Keratinocyte (primary cell): Measurements from ENCODE around the gene SCN4A. TPM values are rescaled to one million over a fixed set of nuclear protein-coding genes. Genes with fewer than 3 reads are reported as not detected.

Experiments used
- DNase-seq: peaks from one replicate; pipeline ENCODE4 v3.0.0-alpha.2; 2011; ENCODE audit warnings: low read depth, missing footprints, low spot score
- FAIRE-seq: peaks from 2 replicates; lab custom pipeline; 2011; peaks lifted over from hg19 to GRCh38; lab: Jason Lieb, UNC
- H2AFZ ChIP-seq: 2 replicates; pipeline ENCODE4 v1.6.0; 2012; ENCODE audit warnings: low read length, control low read depth, inconsistent platforms; ENCODE audit not compliant: control insufficient read depth
- H3K27ac ChIP-seq: 2 replicates; pipeline ENCODE4 v1.5.1; 2011; ENCODE audit warnings: low read length; ENCODE audit not compliant: control insufficient read depth, insufficient read depth
- H3K27me3 ChIP-seq: 3 replicates; pipeline ENCODE4 v1.6.0; 2011; ENCODE audit warnings: low read length; ENCODE audit not compliant: control insufficient read depth, insufficient read depth; ENCODE audit errors: extremely low read depth
- H3K36me3 ChIP-seq, 2 experiments: 2 replicates in 1 of 2; 3 replicates in 1 of 2; pipeline ENCODE4 v1.5.1; 2011; ENCODE audit warnings: low read length in 2 of 2, mild to moderate bottlenecking in 1 of 2; ENCODE audit not compliant: control insufficient read depth in 2 of 2, insufficient read depth in 2 of 2; ENCODE audit errors: extremely low read depth in 1 of 2
- H3K4me1 ChIP-seq: 3 replicates; pipeline ENCODE4 v1.5.1; 2011; ENCODE audit warnings: low read length; ENCODE audit not compliant: control insufficient read depth, insufficient read depth; ENCODE audit errors: extremely low read depth
- H3K4me2 ChIP-seq: 3 replicates; pipeline ENCODE4 v1.6.0; 2011; ENCODE audit warnings: low read depth, low read length; ENCODE audit not compliant: control insufficient read depth, insufficient read depth; ENCODE audit errors: extremely low read depth
- H3K4me3 ChIP-seq, 3 experiments: fragments of 200-600 bp in 1 of 3; sonication (generic) in 1 of 3; 2 replicates in 2 of 3; 3 replicates in 1 of 3; pipeline ENCODE4 v1.5.1; 2011 to 2016; ENCODE audit warnings: low read length in 3 of 3, mild to moderate bottlenecking in 3 of 3, control low read depth in 2 of 3, inconsistent platforms in 1 of 3, low read depth in 1 of 3, mixed read lengths in 1 of 3, mixed run types in 1 of 3, moderate library complexity in 1 of 3; ENCODE audit not compliant: control insufficient read depth in 2 of 3, insufficient read depth in 2 of 3; ENCODE audit errors: extremely low read depth in 1 of 3
- H3K79me2 ChIP-seq: 2 replicates; pipeline ENCODE4 v1.6.0; 2012; ENCODE audit warnings: low read length; ENCODE audit not compliant: control insufficient read depth, insufficient read depth
- H3K9ac ChIP-seq: 3 replicates; pipeline ENCODE4 v1.6.0; 2011; ENCODE audit warnings: low read length; ENCODE audit not compliant: control insufficient read depth, insufficient read depth; ENCODE audit errors: extremely low read depth
- H3K9me1 ChIP-seq: 3 replicates; pipeline ENCODE4 v1.6.0; 2011; ENCODE audit warnings: low read length; ENCODE audit not compliant: control insufficient read depth, insufficient read depth; ENCODE audit errors: extremely low read depth
- H3K9me3 ChIP-seq: 2 replicates; pipeline ENCODE4 v1.5.1; 2012; ENCODE audit warnings: low read depth, low read length; ENCODE audit not compliant: control insufficient read depth
- H4K20me1 ChIP-seq: 3 replicates; pipeline ENCODE4 v1.6.0; 2011; ENCODE audit warnings: low read length; ENCODE audit not compliant: control insufficient read depth, insufficient read depth; ENCODE audit errors: extremely low read depth
- dilution Hi-C: fragments of 300-500 bp; cut with MboI; formaldehyde crosslinking; loops from one replicate; pipeline ENCODE4 v1.7.0; 2020; ENCODE audit warnings: low sequenced_read_pairs; ENCODE audit not compliant: extremely low pct_ligation_motif_present
- polyA plus RNA-seq, 5 experiments: library from polyadenylated mRNA; depleted of rRNA in 3 of 5; stranded (reverse) in 3 of 5; stranded (forward) in 1 of 5; unstranded in 1 of 5; fragments of >200 nt; gene quantifications; 1 replicate in 1 of 5; 2 replicates in 3 of 5; 3 replicates in 1 of 5; pipeline versions ENCODE4 v1.2.1 to v1.2.3, GENCODE V29; 2011 to 2012; ENCODE audit warnings: missing spikeins in 2 of 5, low read depth in 1 of 5, low replicate concordance in 1 of 5
- TF ChIP-seq, protein P1 (sequence below), 3 experiments: IDR thresholded peaks in 1 of 3; conservative IDR thresholded peaks in 1 of 3; optimal IDR thresholded peaks in 1 of 3; 2 replicates in 2 of 3; 3 replicates in 1 of 3; pipeline versions ENCODE3 to v1.5.1; 2011; ENCODE audit warnings: low read length in 3 of 3, mild to moderate bottlenecking in 3 of 3, moderate library complexity in 2 of 3, control low read depth in 1 of 3, inconsistent platforms in 1 of 3; ENCODE audit not compliant: insufficient read depth in 2 of 3; ENCODE audit errors: extremely low read depth in 1 of 3

The SCN4A gene
- polyA plus RNA-seq, 1 donor (not counting 4 experiments of a cell fraction or from before 2014, with no cell fraction given) = not detected

DNA sequence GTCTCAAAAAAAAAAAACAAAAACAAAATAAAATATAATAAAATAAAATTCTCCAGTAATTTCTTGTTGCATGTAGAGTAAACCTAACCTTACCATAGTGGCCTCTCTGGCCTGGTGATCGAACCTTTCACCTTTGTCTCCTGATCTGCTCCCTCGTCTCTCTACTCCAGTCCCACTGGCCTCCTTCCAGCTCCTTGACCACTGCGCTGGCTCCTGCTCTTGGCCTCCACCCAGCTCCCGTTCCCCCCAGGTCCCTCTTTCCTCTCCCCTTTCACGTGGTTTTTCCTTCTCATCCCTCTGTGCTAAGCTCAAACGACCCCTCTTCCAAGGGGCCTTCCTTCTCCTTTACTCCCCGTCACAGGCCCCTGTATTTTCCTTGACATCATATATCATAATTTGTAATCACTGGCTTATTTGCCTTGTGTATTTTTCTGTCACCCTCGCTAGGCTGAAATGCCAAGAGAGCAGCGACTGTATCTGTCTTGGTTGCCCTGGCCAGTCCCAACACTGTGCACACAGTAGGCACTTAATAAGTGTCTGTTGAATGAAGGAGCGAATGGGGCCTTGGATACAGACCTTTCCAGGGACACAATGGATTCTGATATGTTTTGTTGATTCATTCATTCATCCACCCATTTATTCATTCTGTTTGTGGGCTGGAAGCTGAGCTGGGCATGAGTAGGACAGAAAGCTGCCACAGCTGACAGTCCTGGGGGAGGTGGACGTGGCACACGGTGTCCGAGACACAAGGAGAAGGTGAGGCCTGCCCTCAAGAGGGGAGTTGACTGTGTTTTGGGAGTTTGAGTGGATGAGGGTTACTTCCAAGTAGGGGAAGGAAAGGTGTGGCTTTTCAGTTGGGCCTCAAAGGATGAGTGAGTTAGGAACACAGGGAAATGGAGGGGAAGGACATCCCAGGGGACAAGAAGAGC, 5.8 kb upstream of the SCN4A start:
- Histone ChIP-seq H3K4me1 (peaks cover 16% of the 10 kb centered on the region), H3K27me3 (peaks cover 3% of the 10 kb centered on the region), H3K9me3 (no peaks in the 10 kb centered on the region), H3K9ac (no peak overlapping the region), H3K4me2 (no peak overlapping the region), H3K36me3 (no peaks in the 10 kb centered on the region), H3K4me3 (no peak overlapping the region), H4K20me1 (no peaks in the 10 kb centered on the region), H2AFZ (no peak overlapping the region), H3K9me1 (peaks cover 3% of the 10 kb centered on the region), H3K79me2 (no peaks in the 10 kb centered on the region), H3K27ac (no peak overlapping the region)
- TF ChIP-seq, protein P1, sequence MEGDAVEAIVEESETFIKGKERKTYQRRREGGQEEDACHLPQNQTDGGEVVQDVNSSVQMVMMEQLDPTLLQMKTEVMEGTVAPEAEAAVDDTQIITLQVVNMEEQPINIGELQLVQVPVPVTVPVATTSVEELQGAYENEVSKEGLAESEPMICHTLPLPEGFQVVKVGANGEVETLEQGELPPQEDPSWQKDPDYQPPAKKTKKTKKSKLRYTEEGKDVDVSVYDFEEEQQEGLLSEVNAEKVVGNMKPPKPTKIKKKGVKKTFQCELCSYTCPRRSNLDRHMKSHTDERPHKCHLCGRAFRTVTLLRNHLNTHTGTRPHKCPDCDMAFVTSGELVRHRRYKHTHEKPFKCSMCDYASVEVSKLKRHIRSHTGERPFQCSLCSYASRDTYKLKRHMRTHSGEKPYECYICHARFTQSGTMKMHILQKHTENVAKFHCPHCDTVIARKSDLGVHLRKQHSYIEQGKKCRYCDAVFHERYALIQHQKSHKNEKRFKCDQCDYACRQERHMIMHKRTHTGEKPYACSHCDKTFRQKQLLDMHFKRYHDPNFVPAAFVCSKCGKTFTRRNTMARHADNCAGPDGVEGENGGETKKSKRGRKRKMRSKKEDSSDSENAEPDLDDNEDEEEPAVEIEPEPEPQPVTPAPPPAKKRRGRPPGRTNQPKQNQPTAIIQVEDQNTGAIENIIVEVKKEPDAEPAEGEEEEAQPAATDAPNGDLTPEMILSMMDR (optimal IDR thresholded peaks at IDR 0.05 in 1 of 3, IDR thresholded peaks at IDR 0.05 in 1 of 3, conservative IDR thresholded peaks at IDR 0.05 in 1 of 3; ENCODE audit: extremely low read depth in 1 of 3, insufficient read depth in 2 of 3, low read length in 3 of 3) = no peak
- FAIRE-seq (no peak), DNase-seq (no peak)
- dilution Hi-C loops = no loop called here

DNA sequence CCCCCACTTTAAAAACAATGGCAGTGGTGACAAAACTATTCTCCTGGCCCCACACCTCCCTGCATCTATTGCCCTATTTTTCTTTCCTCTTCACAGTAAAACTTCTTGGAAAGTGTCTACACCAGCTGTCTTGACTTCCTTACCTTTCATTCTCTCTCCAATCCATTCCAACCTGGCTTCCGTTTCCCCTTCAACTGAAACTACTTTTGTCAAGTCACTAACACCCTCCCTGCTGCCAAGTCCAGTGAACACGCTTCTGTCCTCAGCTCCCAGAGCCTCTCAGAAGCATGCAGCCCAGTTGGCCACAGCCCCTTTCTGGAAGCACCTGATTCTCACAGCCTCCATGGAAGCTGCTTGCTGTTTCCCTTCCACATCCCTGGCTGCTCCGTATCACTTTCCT, 4.0 kb upstream of the SCN4A start:
- dilution Hi-C loops = no loop called here
- no peak overlapping the region for H3K9ac ChIP-seq
- H3K27ac ChIP-seq = no peak overlapping the region
- peaks cover 19% of the 10 kb centered on the region for H3K4me1 ChIP-seq
- H4K20me1 ChIP-seq = no peaks in the 10 kb centered on the region
- H3K4me2 ChIP-seq = no peak overlapping the region
- no peak for DNase-seq
- TF ChIP-seq, protein P1 (optimal IDR thresholded peaks at IDR 0.05 in 1 of 3, IDR thresholded peaks at IDR 0.05 in 1 of 3, conservative IDR thresholded peaks at IDR 0.05 in 1 of 3; ENCODE audit: extremely low read depth in 1 of 3, insufficient read depth in 2 of 3, low read length in 3 of 3) = no peak
- peaks cover 3% of the 10 kb centered on the region for H3K9me1 ChIP-seq
- FAIRE-seq = no peak
- no peaks in the 10 kb centered on the region for H3K36me3 ChIP-seq
- H3K79me2 ChIP-seq = no peaks in the 10 kb centered on the region
- H3K4me3 ChIP-seq = no peak overlapping the region
- H3K27me3 ChIP-seq = peaks cover 3% of the 10 kb centered on the region
- no peaks in the 10 kb centered on the region for H3K9me3 ChIP-seq
- H2AFZ ChIP-seq = no peak overlapping the region
